ENCODE measurements around the gene CAP2. TPM values are rescaled to one million over a fixed set of nuclear protein-coding genes. Genes with fewer than 3 reads are reported as not detected.

CAP2 gene
- total RNA-seq, 1 donor from 2014 or later = 47.5 TPM

GRCh38 chr6:17452096-17452495 is 58.7 kb downstream of the CAP2 start:
- Histone ChIP-seq H3K4me3 (ENCODE audit: low read length in 3 of 3) (no peak overlapping the region), H3K27ac (ENCODE audit: low read depth, low read length) (no peak overlapping the region), H3K27me3 (ENCODE audit: control insufficient read depth in 3 of 3, insufficient read depth in 3 of 3, low read length in 3 of 3) (no peaks in the 10 kb centered on the region), H3K36me3 (ENCODE audit: control insufficient read depth in 3 of 3, insufficient read depth in 3 of 3, low read length in 3 of 3) (no peaks in the 10 kb centered on the region), H3K4me1 (ENCODE audit: control insufficient read depth in 3 of 3, insufficient read depth in 3 of 3, low read length in 3 of 3) (peaks cover 0 to 10% (median 0%) of the 10 kb centered on the region in 3 donors), H3K9me3 (ENCODE audit: control insufficient read depth in 3 of 3, low read length in 3 of 3) (no peaks in the 10 kb centered on the region), H3K9ac (ENCODE audit: low read depth in 1 of 3, low read length in 3 of 3) (no peak overlapping the region)

- no peaks in the 10 kb centered on the region for H3K36me3 ChIP-seq (ENCODE audit: control insufficient read depth in 3 of 3, insufficient read depth in 3 of 3, low read length in 3 of 3)
- H3K4me3 ChIP-seq (ENCODE audit: low read length in 3 of 3) = no peak overlapping the region
- H3K27ac ChIP-seq (ENCODE audit: low read depth, low read length) = peak overlapping the region; percentile 34
- H3K4me1 ChIP-seq (ENCODE audit: control insufficient read depth in 3 of 3, insufficient read depth in 3 of 3, low read length in 3 of 3) = peaks cover 0 to 10% (median 0%) of the 10 kb centered on the region in 3 donors
- no peaks in the 10 kb centered on the region for H3K27me3 ChIP-seq (ENCODE audit: control insufficient read depth in 3 of 3, insufficient read depth in 3 of 3, low read length in 3 of 3)
- H3K9ac ChIP-seq (ENCODE audit: low read depth in 1 of 3, low read length in 3 of 3) = no peak overlapping the region
- no peaks in the 10 kb centered on the region for H3K9me3 ChIP-seq (ENCODE audit: control insufficient read depth in 3 of 3, low read length in 3 of 3)
These were observed 61.1 kb downstream of the CAP2 start for GRCh38 chr6:17454316-17455005.

GRCh38 chr6:17455919-17456318 is 62.5 kb downstream of the CAP2 start:
- Histone ChIP-seq H3K9ac (ENCODE audit: low read depth in 1 of 3, low read length in 3 of 3) (no peak overlapping the region), H3K27ac (ENCODE audit: low read depth, low read length) (no peak overlapping the region), H3K9me3 (ENCODE audit: control insufficient read depth in 3 of 3, low read length in 3 of 3) (no peaks in the 10 kb centered on the region), H3K4me3 (ENCODE audit: low read length in 3 of 3) (no peak overlapping the region), H3K27me3 (ENCODE audit: control insufficient read depth in 3 of 3, insufficient read depth in 3 of 3, low read length in 3 of 3) (no peaks in the 10 kb centered on the region), H3K4me1 (ENCODE audit: control insufficient read depth in 3 of 3, insufficient read depth in 3 of 3, low read length in 3 of 3) (peaks cover 0 to 5% (median 0%) of the 10 kb centered on the region in 3 donors), H3K36me3 (ENCODE audit: control insufficient read depth in 3 of 3, insufficient read depth in 3 of 3, low read length in 3 of 3) (no peaks in the 10 kb centered on the region)

- no peaks in the 10 kb centered on the region for H3K36me3 ChIP-seq (ENCODE audit: control insufficient read depth in 3 of 3, insufficient read depth in 3 of 3, low read length in 3 of 3)
- no peak overlapping the region for H3K27ac ChIP-seq (ENCODE audit: low read depth, low read length)
- H3K4me3 ChIP-seq (ENCODE audit: low read length in 3 of 3) = no peak overlapping the region
These were observed 63.3 kb downstream of the CAP2 start for GRCh38 chr6:17456711-17457110.

GRCh38 chr6:17457405-17457804 is 64.0 kb downstream of the CAP2 start:
- Histone ChIP-seq H3K4me1 (ENCODE audit: control insufficient read depth in 3 of 3, insufficient read depth in 3 of 3, low read length in 3 of 3) (peaks cover 0 to 5% (median 0%) of the 10 kb centered on the region in 3 donors), H3K9me3 (ENCODE audit: control insufficient read depth in 3 of 3, low read length in 3 of 3) (no peaks in the 10 kb centered on the region), H3K9ac (ENCODE audit: low read depth in 1 of 3, low read length in 3 of 3) (no peak overlapping the region), H3K36me3 (ENCODE audit: control insufficient read depth in 3 of 3, insufficient read depth in 3 of 3, low read length in 3 of 3) (no peaks in the 10 kb centered on the region), H3K27ac (ENCODE audit: low read depth, low read length) (no peak overlapping the region), H3K4me3 (ENCODE audit: low read length in 3 of 3) (no peak overlapping the region), H3K27me3 (ENCODE audit: control insufficient read depth in 3 of 3, insufficient read depth in 3 of 3, low read length in 3 of 3) (no peaks in the 10 kb centered on the region)

More at GRCh38 chr6:17456711-17457110, 63.3 kb downstream of the CAP2 start:
- H3K9ac ChIP-seq (ENCODE audit: low read depth in 1 of 3, low read length in 3 of 3) = no peak overlapping the region
- H3K27me3 ChIP-seq (ENCODE audit: control insufficient read depth in 3 of 3, insufficient read depth in 3 of 3, low read length in 3 of 3) = no peaks in the 10 kb centered on the region
- H3K4me1 ChIP-seq (ENCODE audit: control insufficient read depth in 3 of 3, insufficient read depth in 3 of 3, low read length in 3 of 3) = peaks cover 0 to 5% (median 0%) of the 10 kb centered on the region in 3 donors
- H3K9me3 ChIP-seq (ENCODE audit: control insufficient read depth in 3 of 3, low read length in 3 of 3) = no peaks in the 10 kb centered on the region

GRCh38 chr6:17457956-17458355 is 64.6 kb downstream of the CAP2 start:
- Histone ChIP-seq H3K9me3 (ENCODE audit: control insufficient read depth in 3 of 3, low read length in 3 of 3) (no peaks in the 10 kb centered on the region), H3K36me3 (ENCODE audit: control insufficient read depth in 3 of 3, insufficient read depth in 3 of 3, low read length in 3 of 3) (no peaks in the 10 kb centered on the region), H3K27ac (ENCODE audit: low read depth, low read length) (no peak overlapping the region), H3K4me3 (ENCODE audit: low read length in 3 of 3) (no peak overlapping the region), H3K27me3 (ENCODE audit: control insufficient read depth in 3 of 3, insufficient read depth in 3 of 3, low read length in 3 of 3) (no peaks in the 10 kb centered on the region), H3K9ac (ENCODE audit: low read depth in 1 of 3, low read length in 3 of 3) (no peak overlapping the region), H3K4me1 (ENCODE audit: control insufficient read depth in 3 of 3, insufficient read depth in 3 of 3, low read length in 3 of 3) (peaks cover 0 to 5% (median 0%) of the 10 kb centered on the region in 3 donors)

GRCh38 chr6:17458966-17459365 is 65.6 kb downstream of the CAP2 start:
- Histone ChIP-seq H3K27me3 (ENCODE audit: control insufficient read depth in 3 of 3, insufficient read depth in 3 of 3, low read length in 3 of 3) (no peaks in the 10 kb centered on the region), H3K36me3 (ENCODE audit: control insufficient read depth in 3 of 3, insufficient read depth in 3 of 3, low read length in 3 of 3) (peaks cover 0 to 5% (median 0%) of the 10 kb centered on the region in 3 donors), H3K4me3 (ENCODE audit: low read length in 3 of 3) (no peak overlapping the region), H3K9me3 (ENCODE audit: control insufficient read depth in 3 of 3, low read length in 3 of 3) (no peaks in the 10 kb centered on the region), H3K4me1 (ENCODE audit: control insufficient read depth in 3 of 3, insufficient read depth in 3 of 3, low read length in 3 of 3) (peaks cover 0 to 5% (median 0%) of the 10 kb centered on the region in 3 donors), H3K9ac (ENCODE audit: low read depth in 1 of 3, low read length in 3 of 3) (no peak overlapping the region), H3K27ac (ENCODE audit: low read depth, low read length) (no peak overlapping the region)

- H3K27me3 ChIP-seq (ENCODE audit: control insufficient read depth in 3 of 3, insufficient read depth in 3 of 3, low read length in 3 of 3) = no peaks in the 10 kb centered on the region
- peaks cover 6 to 12% (median 11%) of the 10 kb centered on the region in 3 donors for H3K36me3 ChIP-seq (ENCODE audit: control insufficient read depth in 3 of 3, insufficient read depth in 3 of 3, low read length in 3 of 3)
- no peak overlapping the region for H3K27ac ChIP-seq (ENCODE audit: low read depth, low read length)
These were observed 67.5 kb downstream of the CAP2 start for GRCh38 chr6:17460862-17461261.

GRCh38 chr6:17466147-17466546 is 72.8 kb downstream of the CAP2 start:
- Histone ChIP-seq H3K27me3 (ENCODE audit: control insufficient read depth in 3 of 3, insufficient read depth in 3 of 3, low read length in 3 of 3) (no peaks in the 10 kb centered on the region), H3K9me3 (ENCODE audit: control insufficient read depth in 3 of 3, low read length in 3 of 3) (no peaks in the 10 kb centered on the region), H3K4me3 (ENCODE audit: low read length in 3 of 3) (no peak overlapping the region), H3K36me3 (ENCODE audit: control insufficient read depth in 3 of 3, insufficient read depth in 3 of 3, low read length in 3 of 3) (peaks cover 6 to 12% (median 11%) of the 10 kb centered on the region in 3 donors), H3K27ac (ENCODE audit: low read depth, low read length) (peak overlapping the region; percentile 31), H3K4me1 (ENCODE audit: control insufficient read depth in 3 of 3, insufficient read depth in 3 of 3, low read length in 3 of 3) (peaks cover 33 to 47% (median 43%) of the 10 kb centered on the region in 3 donors), H3K9ac (ENCODE audit: low read depth in 1 of 3, low read length in 3 of 3) (no peak overlapping the region)

More at GRCh38 chr6:17460862-17461261, 67.5 kb downstream of the CAP2 start:
- Histone ChIP-seq H3K9ac (ENCODE audit: low read depth in 1 of 3, low read length in 3 of 3) (no peak overlapping the region), H3K4me1 (ENCODE audit: control insufficient read depth in 3 of 3, insufficient read depth in 3 of 3, low read length in 3 of 3) (peaks cover 12 to 14% (median 14%) of the 10 kb centered on the region in 3 donors), H3K4me3 (ENCODE audit: low read length in 3 of 3) (no peak overlapping the region), H3K9me3 (ENCODE audit: control insufficient read depth in 3 of 3, low read length in 3 of 3) (no peaks in the 10 kb centered on the region)

- H3K36me3 ChIP-seq (ENCODE audit: control insufficient read depth in 3 of 3, insufficient read depth in 3 of 3, low read length in 3 of 3) = peaks cover 6 to 12% (median 11%) of the 10 kb centered on the region in 3 donors
- no peak overlapping the region for H3K4me3 ChIP-seq (ENCODE audit: low read length in 3 of 3)
- no peaks in the 10 kb centered on the region for H3K9me3 ChIP-seq (ENCODE audit: control insufficient read depth in 3 of 3, low read length in 3 of 3)
- H3K27ac ChIP-seq (ENCODE audit: low read depth, low read length) = peak overlapping the region; percentile 31
- no peaks in the 10 kb centered on the region for H3K27me3 ChIP-seq (ENCODE audit: control insufficient read depth in 3 of 3, insufficient read depth in 3 of 3, low read length in 3 of 3)
- H3K9ac ChIP-seq (ENCODE audit: low read depth in 1 of 3, low read length in 3 of 3) = no peak overlapping the region
- peaks cover 34 to 49% (median 43%) of the 10 kb centered on the region in 3 donors for H3K4me1 ChIP-seq (ENCODE audit: control insufficient read depth in 3 of 3, insufficient read depth in 3 of 3, low read length in 3 of 3)
These were observed 73.3 kb downstream of the CAP2 start for GRCh38 chr6:17466707-17467106.

Measured in skeletal muscle tissue (tissue), 4 donors.